ENCODE data around the gene HOXB9.

Gene HOXB9

DNA sequence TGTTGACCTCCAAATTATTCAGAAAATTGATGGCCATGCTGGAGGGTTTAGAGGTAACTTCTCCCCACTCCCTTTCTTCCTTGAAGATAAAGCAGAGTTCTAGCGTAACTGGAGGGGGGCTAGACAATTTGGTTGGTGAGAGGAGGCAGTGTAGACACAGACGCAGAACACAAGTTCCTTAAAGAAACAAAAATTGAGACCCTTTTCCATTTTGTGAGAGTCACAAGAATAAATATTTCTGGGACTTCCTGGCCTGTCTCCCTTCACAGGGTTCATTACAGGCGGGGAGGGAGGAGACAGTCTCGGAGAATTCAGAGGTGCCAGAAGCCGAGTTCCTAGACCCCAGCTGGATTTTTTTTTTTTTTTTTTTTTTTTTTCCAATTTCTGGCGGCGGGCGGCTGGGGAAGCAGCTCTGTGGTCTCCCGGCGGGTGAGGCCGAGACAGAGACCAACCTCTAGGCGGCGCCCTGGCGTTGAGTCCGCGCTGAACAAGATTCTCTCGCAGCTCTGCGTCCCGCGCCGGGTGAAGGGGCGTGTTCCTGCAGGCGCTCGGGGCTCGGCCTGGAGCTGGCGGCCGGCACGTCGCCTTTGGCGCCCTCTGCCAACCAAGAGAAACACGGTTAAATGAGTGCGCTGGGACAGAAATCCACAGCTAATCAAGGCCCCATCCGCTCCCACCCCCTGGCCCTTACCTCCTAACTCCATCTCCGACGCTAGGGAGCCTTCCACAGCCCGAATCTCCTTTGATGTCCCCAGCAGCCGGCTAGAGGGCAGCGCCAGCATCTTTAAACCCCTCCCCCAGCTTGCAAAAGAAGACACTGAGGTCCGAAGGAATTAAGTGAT lies 10.2 kb upstream of the HOXB9 start:
- peaks cover 39% of the 10 kb centered on the region for H3K4me1 ChIP-seq (ENCODE audit: low read depth, poor library complexity, severe bottlenecking)
- H2AFZ ChIP-seq (ENCODE audit: low read depth), result peak overlapping the region; percentile 39
- no peaks in the 10 kb centered on the region for H4K20me1 ChIP-seq (ENCODE audit: insufficient read depth)
- peaks cover 5% of the 10 kb centered on the region; the same call in 1 of the 2 replicates for H3K27me3 ChIP-seq (ENCODE audit: insufficient read depth, low read depth)
- H3K79me2 ChIP-seq (ENCODE audit: insufficient read depth, low read depth), result no peaks in the 10 kb centered on the region
- H3K4me2 ChIP-seq, result peak overlapping the region; percentile 48
- no peak overlapping the region for H3K4me3 ChIP-seq (IDR thresholded peaks at IDR 0.05; ENCODE audit: insufficient read depth, low read depth, low read length)
- H3K9ac ChIP-seq, result no peak overlapping the region
- H3K27ac ChIP-seq, result no peak overlapping the region
- H3K36me3 ChIP-seq (ENCODE audit: insufficient read depth), result no peaks in the 10 kb centered on the region
- peak; percentile 87 for TF ChIP-seq CTCF (conservative IDR thresholded peaks at IDR 0.05; ENCODE audit: low read depth, low read length)

DNA sequence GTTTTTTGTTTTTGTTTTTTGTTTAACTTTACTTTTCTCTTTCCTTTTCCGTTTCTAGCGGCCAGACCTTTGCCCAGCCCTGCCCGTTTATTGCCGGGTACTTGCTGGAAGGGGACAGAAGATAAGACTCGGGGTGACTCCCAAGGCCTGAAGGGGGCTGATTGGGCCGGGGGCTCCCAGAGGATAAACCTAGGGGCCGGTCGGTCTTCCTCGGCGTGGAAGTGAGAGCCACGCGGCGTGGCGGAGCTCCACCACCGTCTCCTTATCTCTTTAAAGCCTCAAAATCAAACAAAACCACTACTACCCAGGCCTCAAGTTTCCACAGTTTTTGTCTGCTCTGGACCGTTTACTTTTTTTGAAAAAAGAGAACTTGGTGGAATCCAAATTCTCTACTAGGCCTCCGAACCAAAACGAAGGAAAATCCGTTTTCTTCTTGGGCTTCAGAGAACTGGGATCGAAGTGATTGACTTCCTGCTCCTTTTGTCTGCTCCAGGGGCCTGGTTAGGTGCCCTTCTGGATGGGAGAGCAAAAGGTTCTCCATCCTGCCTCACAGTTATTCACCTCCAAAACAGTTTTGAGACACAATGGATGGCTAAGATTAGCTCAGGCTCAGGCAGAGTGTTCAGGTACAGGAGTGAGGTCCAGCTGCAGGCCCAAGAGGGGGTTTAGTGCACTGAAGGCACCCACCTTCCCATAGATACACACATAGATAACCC lies 8.5 kb upstream of the HOXB9 start:
- Histone ChIP-seq H3K79me2 (ENCODE audit: insufficient read depth, low read depth) (no peaks in the 10 kb centered on the region), H3K36me3 (ENCODE audit: insufficient read depth) (no peaks in the 10 kb centered on the region), H3K27me3 (ENCODE audit: insufficient read depth, low read depth) (peaks cover 5% of the 10 kb centered on the region; the same call in 1 of the 2 replicates), H3K4me3 (IDR thresholded peaks at IDR 0.05; ENCODE audit: insufficient read depth, low read depth, low read length) (no peak overlapping the region), H3K27ac (no peak overlapping the region), H3K9ac (no peak overlapping the region), H4K20me1 (ENCODE audit: insufficient read depth) (no peaks in the 10 kb centered on the region), H2AFZ (ENCODE audit: low read depth) (no peak overlapping the region), H3K4me1 (ENCODE audit: low read depth, poor library complexity, severe bottlenecking) (peaks cover 47% of the 10 kb centered on the region), H3K4me2 (no peak overlapping the region; the same call in 1 of the 2 replicates)
- TF ChIP-seq CTCF (conservative IDR thresholded peaks at IDR 0.05; ENCODE audit: low read depth, low read length), result no peak

DNA sequence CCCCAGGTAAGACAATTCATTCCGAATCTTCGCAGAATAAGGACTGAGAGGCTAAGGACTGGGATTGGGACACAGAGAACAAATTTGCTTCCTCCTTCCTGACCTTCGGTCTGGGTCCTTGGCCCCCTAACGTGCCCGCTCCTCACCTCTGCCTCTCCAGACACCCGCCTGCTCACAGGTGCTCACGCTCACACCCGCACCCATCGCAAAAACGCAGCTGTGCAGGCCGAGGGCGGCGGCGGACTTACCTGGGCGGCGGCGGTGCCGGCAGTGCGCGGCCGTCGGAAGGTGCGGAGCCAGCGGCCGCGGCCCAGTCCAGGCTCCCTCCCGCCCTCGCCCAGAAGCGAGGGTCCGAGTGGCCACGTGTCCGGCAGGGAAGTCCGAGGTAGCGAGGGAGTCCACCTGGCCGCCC lies 7.1 kb upstream of the HOXB9 start:
- no peak overlapping the region; the same call in 1 of the 2 replicates for H2AFZ ChIP-seq (ENCODE audit: low read depth)
- no peaks in the 10 kb centered on the region for H3K79me2 ChIP-seq (ENCODE audit: insufficient read depth, low read depth)
- no peak overlapping the region for H3K4me3 ChIP-seq (IDR thresholded peaks at IDR 0.05; ENCODE audit: insufficient read depth, low read depth, low read length)
- no peak overlapping the region for H3K9ac ChIP-seq
- H3K27ac ChIP-seq, result no peak overlapping the region; the same call in 1 of the 2 replicates
- peaks cover 47% of the 10 kb centered on the region for H3K4me1 ChIP-seq (ENCODE audit: low read depth, poor library complexity, severe bottlenecking)
- no peak for TF ChIP-seq CTCF (conservative IDR thresholded peaks at IDR 0.05; ENCODE audit: low read depth, low read length)
- H3K36me3 ChIP-seq (ENCODE audit: insufficient read depth), result no peaks in the 10 kb centered on the region
- peaks cover 8% of the 10 kb centered on the region; the same call in 1 of the 2 replicates for H3K27me3 ChIP-seq (ENCODE audit: insufficient read depth, low read depth)
- no peaks in the 10 kb centered on the region for H4K20me1 ChIP-seq (ENCODE audit: insufficient read depth)
- H3K4me2 ChIP-seq, result no peak overlapping the region; the same call in 1 of the 2 replicates

- Histone ChIP-seq H3K9ac (peak overlapping the region; percentile 11; the same call in 1 of the 2 replicates), H3K27ac (peak overlapping the region; percentile 38), H3K79me2 (ENCODE audit: insufficient read depth, low read depth) (no peaks in the 10 kb centered on the region), H2AFZ (ENCODE audit: low read depth) (peak overlapping the region; percentile 55), H3K27me3 (ENCODE audit: insufficient read depth, low read depth) (peaks cover 12% of the 10 kb centered on the region; the same call in 1 of the 2 replicates), H3K4me3 (IDR thresholded peaks at IDR 0.05; ENCODE audit: insufficient read depth, low read depth, low read length) (no peak overlapping the region), H4K20me1 (ENCODE audit: insufficient read depth) (no peaks in the 10 kb centered on the region), H3K36me3 (ENCODE audit: insufficient read depth) (no peaks in the 10 kb centered on the region), H3K4me1 (ENCODE audit: low read depth, poor library complexity, severe bottlenecking) (peaks cover 47% of the 10 kb centered on the region), H3K4me2 (peak overlapping the region; percentile 74)
- TF ChIP-seq CTCF (conservative IDR thresholded peaks at IDR 0.05; ENCODE audit: low read depth, low read length), result no peak
Measured at GRCh38 chr17:48632579-48633265, 6.6 kb upstream of the HOXB9 start.
